GM19239 (cell line): ENCODE data around the gene STAB1.

Source experiments
- DNase-seq: peaks from one replicate; pipeline ENCODE4 v3.0.0; 2011; ENCODE audit warnings: low spot score; ENCODE audit not compliant: insufficient read length
- FAIRE-seq: peaks from 2 replicates; lab custom pipeline; 2011; peaks lifted over from hg19 to GRCh38; lab: Jason Lieb, UNC

Gene STAB1

GRCh38 chr3:52530918-52531826, 36.0 kb downstream of the STAB1 start:
- DNase-seq (no peak), FAIRE-seq (no peak)

- DNase-seq (no peak), FAIRE-seq (no peak)
Observed at GRCh38 chr3:52531860-52532516, 36.9 kb downstream of the STAB1 start.

DNA sequence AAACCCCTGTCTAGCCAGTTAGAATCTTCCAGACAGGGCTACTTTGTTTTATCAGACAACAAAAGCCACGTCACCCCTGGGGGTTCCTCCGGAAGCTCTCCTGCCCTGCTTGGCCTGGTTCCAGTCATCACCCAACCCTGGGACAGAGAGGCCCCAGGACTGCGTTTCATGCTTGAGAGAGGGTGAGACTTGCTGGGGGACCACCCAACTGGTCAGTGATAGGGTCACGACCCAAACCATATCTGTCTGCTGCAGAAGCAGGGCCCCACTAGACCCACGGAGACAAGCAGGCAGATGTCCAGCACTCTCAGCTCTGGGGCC, 37.3 kb downstream of the STAB1 start:
- peak; percentile 53 for FAIRE-seq
- DNase-seq: peak; percentile 64

- FAIRE-seq (no peak), DNase-seq (peak; percentile 49)
Observed at GRCh38 chr3:52532838-52533622, 37.9 kb downstream of the STAB1 start.

DNA sequence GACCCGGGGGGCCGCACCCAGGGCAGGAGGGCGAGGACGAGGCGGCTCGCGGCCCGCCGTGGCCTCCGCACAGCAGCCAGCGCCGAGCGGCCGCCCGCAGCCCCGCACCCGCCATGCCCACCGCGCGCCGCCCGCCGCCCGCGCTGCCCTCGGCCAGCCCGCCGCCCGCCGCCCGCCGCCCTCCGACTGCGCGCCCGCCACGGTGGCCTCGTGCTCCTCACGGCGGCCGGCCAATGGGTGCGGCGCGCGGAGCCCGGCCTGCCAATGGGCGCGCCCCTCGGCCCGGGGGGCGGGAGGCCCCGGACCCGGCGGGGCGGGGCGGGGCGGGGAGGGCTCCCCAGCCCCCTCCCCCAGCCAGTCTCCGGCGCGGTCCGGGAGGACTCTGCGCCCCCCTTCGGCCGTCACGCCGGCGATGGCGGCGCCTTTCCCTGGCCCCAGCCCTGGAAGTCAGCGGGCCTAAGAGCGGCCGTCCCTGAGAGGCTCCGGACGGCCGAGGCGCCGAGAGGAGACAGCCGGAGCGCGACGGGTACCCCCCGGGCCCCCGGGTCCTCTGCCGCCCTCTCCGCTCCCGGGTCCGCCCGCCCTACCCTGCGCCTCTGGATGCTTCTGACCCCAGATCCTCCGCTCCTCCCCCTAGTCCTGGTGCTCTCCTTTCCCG, 38.6 kb downstream of the STAB1 start, which contains the start of gene NT5DC2:
Gene NT5DC2, minus strand, starts transcription at position 235 of the 658 bp plus-strand sequence. Its CDS starts 120 bp downstream, at position 115.
- DNase-seq (peak; percentile 93), FAIRE-seq (no peak)

DNA sequence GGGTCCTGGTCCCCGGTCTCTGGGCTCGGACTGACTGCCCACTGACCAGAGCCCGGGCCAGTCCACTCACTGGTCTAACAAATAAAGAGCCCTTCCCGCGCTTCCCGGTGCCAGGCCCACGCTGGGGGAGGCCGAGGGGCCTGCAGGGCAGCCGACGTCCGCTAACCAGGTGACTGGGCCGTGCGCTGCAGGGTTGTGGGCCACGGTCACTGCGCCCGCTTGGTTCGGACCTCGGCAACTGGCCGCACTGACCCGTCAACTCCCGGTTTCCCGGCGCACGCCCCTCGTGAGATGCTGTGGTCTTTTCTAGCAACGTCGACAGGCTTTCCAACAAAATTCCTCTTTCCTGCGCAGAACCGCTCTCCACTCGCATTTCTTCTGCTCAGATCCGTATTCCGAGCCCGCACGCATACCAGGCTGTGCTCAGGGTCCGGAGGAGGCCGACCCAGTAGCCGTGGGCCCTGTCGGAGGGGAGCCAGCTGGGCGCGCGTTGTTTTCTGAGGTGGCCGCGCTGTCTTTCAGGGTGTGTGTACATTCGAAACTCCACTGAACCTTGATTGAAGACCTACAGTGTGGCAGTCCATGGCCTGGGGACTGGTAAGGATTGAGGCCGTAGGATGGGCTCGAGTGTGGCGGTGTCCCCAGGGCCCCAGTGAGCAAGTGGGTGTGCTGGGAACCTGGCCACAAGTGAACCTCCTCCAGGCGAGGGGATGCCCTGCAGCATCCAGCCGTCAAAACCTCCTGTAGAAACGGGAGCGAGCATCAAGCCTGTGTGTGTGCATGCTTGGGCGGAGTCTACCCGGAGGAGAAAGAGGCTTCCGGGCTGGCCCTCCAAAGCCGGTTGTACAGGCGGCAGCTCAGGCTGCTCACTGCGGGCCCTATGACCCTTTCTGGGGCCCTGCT, 39.4 kb downstream of the STAB1 start:
- DNase-seq (peak; percentile 3), FAIRE-seq (no peak)

- DNase-seq (no peak), FAIRE-seq (peak; percentile 8)
Observed at GRCh38 chr3:52535411-52536111, 40.4 kb downstream of the STAB1 start.

DNA sequence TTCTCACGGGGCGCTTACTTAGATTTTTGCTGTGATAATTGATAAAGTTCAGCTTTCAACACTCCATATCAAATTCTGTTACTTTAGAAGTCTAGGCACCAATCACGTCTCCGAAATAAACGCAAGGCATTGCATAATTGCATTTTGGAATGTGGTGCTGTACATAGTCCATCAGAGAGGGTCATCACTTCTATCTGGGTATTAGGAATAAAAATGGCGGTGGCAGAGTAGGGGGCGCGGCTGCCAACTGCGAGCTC, 40.9 kb downstream of the STAB1 start:
- FAIRE-seq: no peak

DNA sequence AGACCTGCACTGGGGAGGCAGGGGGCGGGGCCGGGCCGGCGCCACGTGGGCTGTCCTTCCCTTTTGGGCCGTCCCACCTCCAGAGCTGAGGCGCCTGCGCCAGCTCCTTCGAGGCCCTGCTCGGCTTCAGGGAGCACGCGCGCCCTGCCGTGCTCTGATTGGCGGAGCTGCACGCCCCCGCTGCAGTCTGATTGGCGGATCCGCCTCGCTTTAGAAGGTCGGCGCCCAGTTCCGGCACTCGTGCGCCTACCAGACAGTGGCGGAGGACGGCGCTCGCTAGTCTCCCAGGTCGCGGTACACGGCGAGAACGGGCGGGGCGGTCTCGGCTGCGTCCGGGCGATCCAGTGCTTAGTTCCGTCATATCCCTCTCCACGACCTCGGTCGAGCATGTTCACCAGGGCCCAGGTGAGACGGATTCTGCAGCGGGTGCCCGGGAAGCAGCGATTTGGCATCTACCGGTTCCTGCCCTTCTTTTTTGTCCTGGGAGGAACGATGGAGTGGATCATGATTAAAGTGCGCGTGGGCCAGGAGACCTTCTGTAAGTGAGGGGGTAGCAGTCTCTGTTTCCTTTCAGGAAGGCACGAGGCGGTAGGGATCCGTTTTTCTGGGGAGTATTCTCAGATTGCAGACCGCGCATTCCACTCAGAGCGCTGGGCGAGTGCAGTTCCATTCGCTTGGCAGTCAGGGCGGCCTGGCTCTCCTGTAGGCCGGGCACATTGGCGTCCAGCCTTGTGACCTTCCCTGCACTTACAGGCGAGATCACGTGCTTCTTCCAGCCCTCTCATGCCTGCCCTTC, 41.4 kb downstream of the STAB1 start, which contains the start of gene UQCC5:
Gene UQCC5, plus strand, starts transcription at position 237 of the 796 bp plus-strand sequence. Its CDS starts 151 bp downstream, at position 388.
- FAIRE-seq: peak; percentile 97
- DNase-seq: peak; percentile 97

More for the DNA sequence above, 40.9 kb downstream of the STAB1 start:
- DNase-seq: no peak

- DNase-seq (no peak), FAIRE-seq (no peak)
Observed at GRCh38 chr3:52537165-52537620, 42.1 kb downstream of the STAB1 start.

GRCh38 chr3:52537726-52538421, 42.7 kb downstream of the STAB1 start:
- DNase-seq: no peak
- FAIRE-seq: no peak

GRCh38 chr3:52539010-52539653, 44.0 kb downstream of the STAB1 start:
- FAIRE-seq (no peak), DNase-seq (no peak)

- FAIRE-seq (no peak), DNase-seq (no peak)
Observed at GRCh38 chr3:52541050-52541449, 45.9 kb downstream of the STAB1 start.

DNA sequence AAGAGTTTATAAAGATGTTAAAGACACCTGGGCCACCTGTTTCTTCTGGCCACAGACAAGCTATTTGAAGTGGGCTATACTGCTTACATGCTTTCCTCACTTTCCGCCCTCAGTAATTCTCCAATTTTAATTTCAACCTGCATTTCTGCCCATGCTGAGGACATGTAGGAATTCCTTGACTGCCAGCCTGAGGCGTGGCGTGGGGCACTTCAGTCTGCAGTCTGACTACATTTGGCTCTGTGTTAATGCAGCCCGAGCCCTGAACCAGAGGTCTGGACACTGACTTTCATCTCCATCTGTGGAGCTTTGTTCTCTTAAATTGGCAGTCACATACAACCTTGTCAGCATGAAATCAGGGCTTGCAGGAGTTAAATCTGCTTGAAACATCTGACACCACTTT, 49.8 kb downstream of the STAB1 start:
- DNase-seq (no peak), FAIRE-seq (no peak)

- FAIRE-seq: no peak
- DNase-seq: no peak
Observed at GRCh38 chr3:52546111-52546901, 51.2 kb downstream of the STAB1 start.

- peak; percentile 82 for FAIRE-seq
- DNase-seq: no peak
Observed at GRCh38 chr3:52547143-52547542, 52.0 kb downstream of the STAB1 start.
